ENCODE measurements around the gene PILRA. TPM values are rescaled to one million over a fixed set of nuclear protein-coding genes. Genes with fewer than 3 reads are reported as not detected.
"Not testable (repeated sequence)": the region's sequence is repeated elsewhere in the genome, so short reads cannot be mapped to it uniquely, and the experiment has no call there.

PILRA gene
- total and polyA plus RNA-seq, 4 donors: 5.8 to 21.5 (median 10.9) TPM

GRCh38 chr7:100381531-100382233, 8.4 kb downstream of the PILRA start:
- H3K4me1 ChIP-seq (ENCODE audit: control insufficient read depth in 1 of 2, insufficient read depth in 2 of 2, low read length in 2 of 2); H3K36me3 ChIP-seq (ENCODE audit: control insufficient read depth in 1 of 2, insufficient read depth in 2 of 2, low read length in 1 of 2); ATAC-seq (ENCODE audit: low FRiP score); H3K9me3 ChIP-seq (ENCODE audit: control insufficient read depth, low read length); H3K27ac ChIP-seq (ENCODE audit: low read depth in 1 of 2, low read length in 2 of 2); H3K27me3 ChIP-seq (ENCODE audit: control insufficient read depth in 1 of 2, insufficient read depth in 2 of 2, low read length in 1 of 2); H3K4me3 ChIP-seq (ENCODE audit: low read length in 2 of 2); intact Hi-C loops (cut with DNase I); DNase-seq: not testable (repeated sequence)
- WGBS, 2 donors: 66 to 77% methylated on average over 49 of the region's 49 CpGs

DNA sequence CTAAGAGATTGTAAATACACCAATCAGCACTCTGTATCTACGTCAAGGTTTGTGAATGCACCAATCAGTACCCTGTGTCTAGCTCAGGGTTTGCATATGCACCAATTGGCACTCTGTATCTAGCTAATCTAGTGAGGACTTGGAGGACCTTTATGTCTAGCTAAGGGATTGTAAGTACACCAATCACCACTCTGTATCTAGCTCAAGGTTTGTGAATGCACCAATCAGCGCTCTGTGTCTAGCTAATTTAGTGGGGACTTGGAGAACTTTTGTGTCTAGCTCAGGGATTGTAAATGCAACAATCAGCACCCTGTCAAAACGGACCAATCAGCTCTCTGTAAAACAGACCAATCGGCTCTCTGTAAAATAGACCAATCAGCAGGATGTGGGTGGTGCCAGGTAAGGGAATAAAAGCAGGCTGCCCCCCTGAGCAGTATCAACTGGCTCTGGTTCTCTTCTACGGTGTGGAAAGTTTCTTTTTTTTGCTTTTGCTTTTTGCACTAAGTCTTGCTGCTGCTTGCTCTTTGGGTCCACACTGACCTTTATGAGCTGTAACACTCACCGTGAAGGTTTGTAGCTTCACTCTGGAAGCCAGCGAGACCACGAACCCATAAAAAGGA, 9.1 kb downstream of the PILRA start:
- H3K4me3 ChIP-seq (ENCODE audit: low read length in 2 of 2); H3K27ac ChIP-seq (ENCODE audit: low read depth in 1 of 2, low read length in 2 of 2); DNase-seq; H3K9me3 ChIP-seq (ENCODE audit: control insufficient read depth, low read length); intact Hi-C loops (cut with DNase I); H3K4me1 ChIP-seq (ENCODE audit: control insufficient read depth in 1 of 2, insufficient read depth in 2 of 2, low read length in 2 of 2); H3K36me3 ChIP-seq (ENCODE audit: control insufficient read depth in 1 of 2, insufficient read depth in 2 of 2, low read length in 1 of 2); H3K27me3 ChIP-seq (ENCODE audit: control insufficient read depth in 1 of 2, insufficient read depth in 2 of 2, low read length in 1 of 2); ATAC-seq (ENCODE audit: low FRiP score): not testable (repeated sequence)
- WGBS, 2 donors: 78 to 80% methylated on average over 8 of the region's 8 CpGs

GRCh38 chr7:100384628-100385294, 11.5 kb downstream of the PILRA start:
- Histone ChIP-seq H3K4me3 (ENCODE audit: low read length in 2 of 2) (no peak overlapping the region), H3K27me3 (ENCODE audit: control insufficient read depth in 1 of 2, insufficient read depth in 2 of 2, low read length in 1 of 2) (no peaks in the 10 kb centered on the region), H3K9me3 (ENCODE audit: control insufficient read depth, low read length) (no peaks in the 10 kb centered on the region), H3K4me1 (ENCODE audit: control insufficient read depth in 1 of 2, insufficient read depth in 2 of 2, low read length in 2 of 2) (no peaks in the 10 kb centered on the region), H3K27ac (ENCODE audit: low read depth in 1 of 2, low read length in 2 of 2) (no peak overlapping the region), H3K36me3 (ENCODE audit: control insufficient read depth in 1 of 2, insufficient read depth in 2 of 2, low read length in 1 of 2) (no peaks in the 10 kb centered on the region)
- intact Hi-C loops (cut with DNase I): no loop called here
- DNase-seq (no peak), ATAC-seq (ENCODE audit: low FRiP score) (no peak)
- 81 to 84% methylated on average over 6 of the region's 6 CpGs for WGBS, 2 donors

GRCh38 chr7:100386940-100387339, 13.7 kb downstream of the PILRA start:
- ATAC-seq (ENCODE audit: low FRiP score) (no peak), DNase-seq (no peak)
- H3K27ac ChIP-seq (ENCODE audit: low read depth in 1 of 2, low read length in 2 of 2): no peak overlapping the region
- no peaks in the 10 kb centered on the region for H3K4me1 ChIP-seq (ENCODE audit: control insufficient read depth in 1 of 2, insufficient read depth in 2 of 2, low read length in 2 of 2)
- no peaks in the 10 kb centered on the region for H3K9me3 ChIP-seq (ENCODE audit: control insufficient read depth, low read length)
- H3K4me3 ChIP-seq (ENCODE audit: low read length in 2 of 2): no peak overlapping the region
- H3K27me3 ChIP-seq (ENCODE audit: control insufficient read depth in 1 of 2, insufficient read depth in 2 of 2, low read length in 1 of 2): no peaks in the 10 kb centered on the region
- WGBS, 2 donors: 21 to 24% methylated on average over 5 of the region's 5 CpGs
- no peaks in the 10 kb centered on the region for H3K36me3 ChIP-seq (ENCODE audit: control insufficient read depth in 1 of 2, insufficient read depth in 2 of 2, low read length in 1 of 2)
- intact Hi-C loops (cut with DNase I): no loop called here

DNA sequence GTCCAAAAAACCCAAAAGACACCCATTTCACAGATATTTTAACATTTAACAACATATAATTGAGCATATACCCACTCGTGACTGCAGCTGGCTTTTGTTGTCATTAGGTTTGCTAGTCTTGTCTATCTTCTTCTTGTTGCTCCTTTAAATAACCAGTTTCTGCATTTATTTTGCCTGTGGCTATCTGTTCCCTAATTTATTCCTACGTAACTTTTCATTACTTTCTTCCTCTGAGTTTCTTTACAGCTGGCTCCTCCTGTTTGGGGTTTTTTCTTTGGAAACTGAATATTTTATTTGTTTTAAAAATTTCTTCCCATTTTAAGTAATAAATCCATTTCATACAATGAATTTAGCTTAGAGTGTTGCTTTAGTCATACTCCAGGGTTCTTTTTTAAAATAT, 14.4 kb downstream of the PILRA start:
- 64 to 66% methylated on average over 2 of the region's 2 CpGs for WGBS, 2 donors
- no peak for ATAC-seq (ENCODE audit: low FRiP score)
- H3K4me1 ChIP-seq (ENCODE audit: control insufficient read depth in 1 of 2, insufficient read depth in 2 of 2, low read length in 2 of 2): no peaks in the 10 kb centered on the region

DNA sequence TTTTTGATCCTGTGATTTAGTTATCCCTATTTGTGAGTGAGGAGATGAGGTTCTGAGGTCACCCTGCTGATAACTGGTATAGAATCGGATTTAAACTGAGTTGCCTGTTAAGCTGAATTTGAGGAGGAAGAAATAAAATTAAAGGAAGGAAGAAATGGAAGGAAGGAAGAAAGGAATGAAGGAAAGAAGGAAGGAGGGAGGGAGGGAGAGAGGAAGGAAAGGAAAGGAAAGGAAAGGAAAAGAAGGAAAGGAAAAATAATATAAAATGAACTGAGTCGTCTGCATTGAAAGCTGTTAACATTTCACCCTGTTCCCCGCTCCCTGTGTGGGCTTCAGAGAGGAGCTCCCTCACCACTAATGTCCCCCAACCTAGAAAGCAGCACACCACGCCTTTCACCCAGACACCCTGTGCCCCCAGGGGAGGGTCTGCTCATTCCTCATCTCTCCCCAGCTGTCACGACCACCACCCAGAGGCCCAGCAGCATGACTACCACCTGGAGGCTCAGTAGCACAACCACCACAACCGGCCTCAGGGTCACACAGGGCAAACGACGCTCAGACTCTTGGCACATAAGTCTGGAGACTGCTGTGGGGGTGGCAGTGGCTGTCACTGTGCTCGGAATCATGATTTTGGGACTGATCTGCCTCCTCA, 16.3 kb downstream of the PILRA start:
- no peak overlapping the region for H3K27ac ChIP-seq (ENCODE audit: low read depth in 1 of 2, low read length in 2 of 2)
- no peak overlapping the region for H3K4me3 ChIP-seq (ENCODE audit: low read length in 2 of 2)
- H3K27me3 ChIP-seq (ENCODE audit: control insufficient read depth in 1 of 2, insufficient read depth in 2 of 2, low read length in 1 of 2): no peaks in the 10 kb centered on the region
- DNase-seq (no peak), ATAC-seq (ENCODE audit: low FRiP score) (no peak)
- no peaks in the 10 kb centered on the region for H3K4me1 ChIP-seq (ENCODE audit: control insufficient read depth in 1 of 2, insufficient read depth in 2 of 2, low read length in 2 of 2)
- intact Hi-C loops (cut with DNase I): no loop called here
- 72% methylated on average over 9 of the region's 9 CpGs for WGBS, 2 donors
- H3K9me3 ChIP-seq (ENCODE audit: control insufficient read depth, low read length): no peaks in the 10 kb centered on the region
- no peaks in the 10 kb centered on the region for H3K36me3 ChIP-seq (ENCODE audit: control insufficient read depth in 1 of 2, insufficient read depth in 2 of 2, low read length in 1 of 2)

More for the DNA sequence above, 14.4 kb downstream of the PILRA start:
- Histone ChIP-seq H3K27ac (ENCODE audit: low read depth in 1 of 2, low read length in 2 of 2) (no peak overlapping the region), H3K9me3 (ENCODE audit: control insufficient read depth, low read length) (no peaks in the 10 kb centered on the region), H3K4me3 (ENCODE audit: low read length in 2 of 2) (no peak overlapping the region), H3K36me3 (ENCODE audit: control insufficient read depth in 1 of 2, insufficient read depth in 2 of 2, low read length in 1 of 2) (no peaks in the 10 kb centered on the region), H3K27me3 (ENCODE audit: control insufficient read depth in 1 of 2, insufficient read depth in 2 of 2, low read length in 1 of 2) (no peaks in the 10 kb centered on the region)
- DNase-seq: no peak
- intact Hi-C loops (cut with DNase I): no loop called here

DNA sequence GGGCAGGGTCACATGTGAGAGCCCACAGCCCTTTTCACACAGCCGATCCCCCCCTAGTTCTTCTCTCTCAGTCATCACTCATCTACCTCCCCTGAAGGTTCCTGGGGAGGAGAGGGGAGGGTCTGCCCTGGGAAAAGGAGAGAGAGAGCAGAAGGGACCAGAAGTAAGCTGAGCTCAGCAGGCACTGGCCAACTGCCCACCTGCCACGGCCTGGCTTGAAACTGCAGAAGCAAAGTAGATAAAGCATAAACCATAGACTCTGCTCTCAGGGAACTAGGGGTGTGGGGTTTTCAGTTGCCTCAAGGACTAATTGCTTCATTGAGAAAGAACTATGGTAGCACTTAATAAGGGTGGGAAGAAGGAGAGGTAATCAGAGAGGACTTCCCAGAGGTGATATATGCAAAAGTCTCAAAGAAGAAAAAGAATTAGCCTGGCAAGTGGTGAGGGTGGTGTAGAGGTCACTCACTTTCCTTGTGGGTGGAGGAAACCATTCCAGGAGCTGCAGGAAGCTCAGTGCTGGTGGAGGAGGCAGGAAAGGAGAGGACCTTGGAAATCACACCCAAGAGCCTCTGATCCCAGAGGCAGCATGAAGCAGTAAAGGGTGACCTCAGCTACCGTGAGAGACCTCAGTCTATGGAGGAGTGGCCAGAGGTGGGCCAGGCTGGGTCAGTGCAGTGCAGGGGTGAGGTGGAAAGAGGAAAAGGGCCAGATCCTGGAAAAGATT, 17.2 kb downstream of the PILRA start:
- H3K4me3 ChIP-seq (ENCODE audit: low read length in 2 of 2): no peak overlapping the region
- no peaks in the 10 kb centered on the region for H3K4me1 ChIP-seq (ENCODE audit: control insufficient read depth in 1 of 2, insufficient read depth in 2 of 2, low read length in 2 of 2)
- WGBS, 2 donors: 48 to 50% methylated on average over 2 to 3 of the region's 3 CpGs
- no peaks in the 10 kb centered on the region for H3K36me3 ChIP-seq (ENCODE audit: control insufficient read depth in 1 of 2, insufficient read depth in 2 of 2, low read length in 1 of 2)
- no peak overlapping the region for H3K27ac ChIP-seq (ENCODE audit: low read depth in 1 of 2, low read length in 2 of 2)
- intact Hi-C loops (cut with DNase I): no loop called here
- H3K9me3 ChIP-seq (ENCODE audit: control insufficient read depth, low read length): no peaks in the 10 kb centered on the region
- H3K27me3 ChIP-seq (ENCODE audit: control insufficient read depth in 1 of 2, insufficient read depth in 2 of 2, low read length in 1 of 2): no peaks in the 10 kb centered on the region
- no peak for DNase-seq
- ATAC-seq (ENCODE audit: low FRiP score): no peak

- no peak for ATAC-seq (ENCODE audit: low FRiP score)
- WGBS, 2 donors: 57 to 65% methylated on average over 4 of the region's 4 CpGs
- Histone ChIP-seq H3K4me3 (ENCODE audit: low read length in 2 of 2) (no peak overlapping the region), H3K9me3 (ENCODE audit: control insufficient read depth, low read length) (no peaks in the 10 kb centered on the region), H3K36me3 (ENCODE audit: control insufficient read depth in 1 of 2, insufficient read depth in 2 of 2, low read length in 1 of 2) (no peaks in the 10 kb centered on the region), H3K4me1 (ENCODE audit: control insufficient read depth in 1 of 2, insufficient read depth in 2 of 2, low read length in 2 of 2) (no peaks in the 10 kb centered on the region), H3K27me3 (ENCODE audit: control insufficient read depth in 1 of 2, insufficient read depth in 2 of 2, low read length in 1 of 2) (no peaks in the 10 kb centered on the region), H3K27ac (ENCODE audit: low read depth in 1 of 2, low read length in 2 of 2) (no peak overlapping the region)
- no peak for DNase-seq
- intact Hi-C loops (cut with DNase I): no loop called here
Observed at GRCh38 chr7:100393233-100393905, 20.1 kb downstream of the PILRA start.

Data from aorta (tissue), 5 donors.